HG03280 (cell line): Measurements from ENCODE around the gene AKAP9.
"Not testable (repeated sequence)": the region's sequence is repeated elsewhere in the genome, so short reads cannot be mapped to it uniquely, and the experiment has no call there.

Experiments
- ATAC-seq: cut with Tn5 transposase; IDR thresholded peaks from one replicate; pipeline ENCODE4 v1.9.1; 2021; ENCODE audit warnings: mild to moderate bottlenecking, moderate library complexity; ENCODE audit not compliant: unreplicated experiment

The AKAP9 gene

DNA sequence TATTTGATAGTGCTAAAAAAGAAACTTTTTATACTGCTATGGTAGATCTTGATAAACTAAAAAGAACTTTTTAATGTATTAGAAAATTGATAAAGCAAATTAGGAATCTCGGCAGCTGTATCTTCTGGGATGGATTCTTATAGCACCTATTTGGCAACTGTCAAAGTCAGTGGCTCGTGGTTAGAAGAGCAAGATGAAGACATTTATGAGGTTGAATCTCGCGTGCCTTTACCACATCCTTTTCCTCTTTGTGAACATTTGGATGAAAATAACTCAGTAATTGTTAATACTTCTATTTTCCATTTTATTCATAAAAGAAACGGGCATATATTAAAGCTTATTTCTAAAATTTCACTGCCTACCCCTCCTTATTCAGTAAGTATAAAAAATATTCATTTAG is 117.4 kb downstream of the AKAP9 start:
- no peak for ATAC-seq

DNA sequence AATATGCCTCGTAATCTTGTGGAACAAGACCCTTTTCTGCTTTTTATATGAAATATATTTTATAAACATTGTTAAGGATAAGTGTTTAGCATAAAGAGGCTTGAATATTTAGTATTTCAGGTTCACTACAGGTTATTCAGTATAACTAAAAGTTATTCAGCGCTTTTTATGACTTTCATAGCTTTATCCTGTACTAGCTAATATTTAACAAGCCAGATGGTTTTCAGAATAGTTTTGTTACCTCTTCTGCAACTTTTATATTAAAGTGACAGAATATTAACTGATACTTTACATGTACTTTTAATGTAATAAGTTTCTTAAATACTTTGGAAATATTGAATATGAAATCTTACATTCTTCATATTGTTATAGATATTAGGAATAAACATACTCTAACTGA is 118.2 kb downstream of the AKAP9 start:
- ATAC-seq, result no peak

DNA sequence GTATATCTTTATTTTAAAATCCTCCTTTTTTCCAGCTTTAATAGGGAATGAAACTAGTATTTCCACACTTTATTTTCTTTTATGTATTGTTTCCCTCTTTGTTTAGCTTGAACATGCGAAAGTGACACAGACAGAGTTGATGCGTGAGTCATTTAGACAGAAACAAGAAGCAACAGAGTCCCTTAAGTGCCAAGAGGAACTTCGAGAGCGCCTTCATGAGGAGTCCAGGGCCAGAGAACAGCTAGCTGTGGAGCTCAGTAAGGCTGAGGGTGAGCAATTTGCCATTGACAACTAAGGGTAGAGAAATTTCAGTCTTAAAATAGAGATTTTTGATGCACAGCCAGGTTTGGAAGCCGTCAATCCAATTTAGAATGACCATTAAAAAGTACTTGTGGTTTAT is 120.5 kb downstream of the AKAP9 start:
- no peak for ATAC-seq

DNA sequence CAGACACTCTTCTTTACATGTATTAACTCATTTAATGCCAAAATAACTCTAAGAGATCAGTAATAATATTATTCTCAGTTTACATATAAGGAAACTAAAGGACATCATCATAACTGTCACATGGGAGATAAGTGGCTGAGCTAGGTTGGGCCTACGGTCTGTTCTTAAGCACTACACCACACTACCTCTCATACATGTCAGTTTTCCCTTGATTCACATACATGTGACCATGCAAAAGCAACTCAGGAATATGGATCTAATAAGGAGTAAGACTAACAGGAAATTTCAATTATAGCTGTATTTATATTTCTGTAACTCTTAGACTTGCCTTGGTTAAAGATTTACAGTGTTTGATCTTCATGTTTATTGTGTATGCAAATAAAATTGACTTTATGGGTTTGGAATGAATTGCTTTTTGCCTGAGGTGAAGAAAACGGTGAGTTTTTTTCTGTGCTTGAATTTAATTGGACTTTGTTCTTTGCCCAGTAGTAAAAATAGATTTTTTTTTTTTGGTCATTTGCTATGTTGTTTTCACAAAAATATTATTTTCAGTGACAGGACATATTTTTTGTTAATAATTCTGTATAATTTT is 123.9 kb downstream of the AKAP9 start:
- ATAC-seq, result no peak

DNA sequence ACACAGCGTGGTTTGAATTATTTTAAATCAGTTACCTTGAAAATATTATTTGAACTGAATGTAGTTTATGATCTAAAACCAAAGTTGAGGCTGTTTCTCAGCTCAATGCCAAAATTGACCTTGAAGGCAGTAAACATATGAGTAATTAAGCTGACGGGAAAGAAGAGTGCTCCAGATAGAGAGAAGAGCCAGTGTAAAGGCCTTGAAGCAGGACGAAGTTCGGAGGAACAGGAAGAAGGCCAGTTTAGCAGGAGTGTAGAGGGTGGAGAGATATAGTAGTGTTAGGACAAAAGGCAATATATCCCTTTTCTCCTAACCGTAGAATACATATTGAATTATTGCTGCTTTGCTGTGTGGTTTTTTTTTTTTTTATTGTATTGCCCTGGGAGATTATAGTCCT is 130.4 kb downstream of the AKAP9 start:
- no peak for ATAC-seq

DNA sequence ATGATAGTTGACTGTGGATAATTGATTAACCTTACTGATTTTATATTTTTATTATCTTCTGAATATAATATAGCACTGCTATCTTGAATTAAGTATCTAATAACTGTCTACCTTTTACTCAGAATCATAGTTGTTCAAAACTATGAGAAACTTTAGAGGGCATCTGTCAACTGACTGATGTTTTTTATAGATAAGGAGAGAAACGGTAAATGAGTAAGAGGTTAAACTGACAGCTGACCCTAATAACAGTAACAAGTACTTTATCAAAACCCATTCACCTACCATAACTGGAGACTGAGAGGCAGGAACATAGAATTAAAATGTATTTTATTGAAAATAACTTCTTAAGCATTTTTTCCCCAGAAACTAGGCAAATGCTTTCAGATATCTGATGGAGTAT is 131.5 kb downstream of the AKAP9 start:
- ATAC-seq, result no peak

DNA sequence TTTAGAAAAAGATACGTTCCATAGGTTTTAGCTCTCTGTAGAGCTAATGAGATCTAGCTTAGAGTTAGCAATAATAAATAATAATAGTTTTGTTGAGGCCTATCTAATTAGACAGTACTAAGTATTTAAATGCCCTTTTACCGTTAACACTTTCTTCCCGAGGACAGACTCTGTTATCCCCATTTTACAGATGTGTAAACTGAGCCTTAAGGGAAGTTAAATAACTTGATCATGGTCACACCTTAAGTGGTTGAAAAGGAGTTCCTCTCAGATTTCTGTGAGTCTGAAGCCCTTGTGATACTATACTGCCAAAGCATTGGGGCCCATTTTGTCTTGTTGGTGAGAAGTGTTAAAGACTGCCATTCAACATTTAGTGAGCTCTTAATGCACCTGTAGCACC is 132.0 kb downstream of the AKAP9 start:
- no peak for ATAC-seq

DNA sequence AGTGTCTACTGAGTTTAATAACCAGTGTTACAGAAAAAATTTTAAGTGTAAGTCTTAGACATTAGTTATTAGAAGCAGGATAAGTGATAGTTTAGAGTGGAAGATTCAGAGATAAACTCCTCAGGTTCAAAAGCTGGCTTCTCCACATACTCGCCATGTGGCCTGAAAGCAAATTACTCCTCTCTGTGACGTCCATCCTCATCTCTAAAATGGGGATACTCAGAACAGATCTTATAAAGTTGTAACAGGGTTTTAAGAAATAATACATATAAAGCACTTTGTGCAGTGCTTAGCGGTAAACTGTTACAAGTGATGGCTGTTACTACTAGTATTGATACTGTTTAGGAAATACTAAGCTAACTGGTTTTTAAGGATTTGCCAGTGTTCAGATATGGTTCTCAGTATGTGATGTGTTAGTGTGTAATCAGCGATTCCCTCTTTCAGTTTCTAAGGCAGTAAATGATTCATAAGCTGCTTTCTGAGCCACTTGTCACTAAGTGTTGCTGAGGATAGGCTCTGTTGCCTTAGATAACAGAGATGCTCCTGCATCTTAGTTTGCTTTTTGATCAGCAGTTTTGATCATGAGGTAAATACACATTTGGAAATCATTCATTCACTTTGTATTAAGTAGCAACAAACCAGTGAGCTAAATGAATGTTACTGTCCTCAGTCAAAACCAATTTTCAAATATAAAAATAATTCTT is 134.9 kb downstream of the AKAP9 start:
- peak; percentile 85 for ATAC-seq

DNA sequence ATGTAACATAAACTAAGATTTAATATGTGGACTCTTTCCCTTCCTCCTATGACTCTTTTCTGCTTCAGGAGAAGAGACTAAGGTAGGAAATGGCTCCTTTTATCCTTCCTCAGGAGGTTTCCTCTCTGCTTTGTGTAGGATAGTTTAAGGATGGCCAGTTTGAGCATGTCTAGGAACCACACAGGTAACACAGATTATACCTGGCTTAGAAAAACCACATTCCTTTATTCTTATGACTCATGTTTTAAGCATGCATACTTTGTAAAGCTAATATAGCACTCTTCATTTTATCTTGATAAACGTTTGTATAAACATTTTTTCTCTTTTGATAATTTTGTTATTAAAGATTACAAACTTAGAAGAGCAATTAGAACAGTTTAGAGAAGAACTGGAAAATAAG is 135.8 kb downstream of the AKAP9 start:
- ATAC-seq, result no peak

DNA sequence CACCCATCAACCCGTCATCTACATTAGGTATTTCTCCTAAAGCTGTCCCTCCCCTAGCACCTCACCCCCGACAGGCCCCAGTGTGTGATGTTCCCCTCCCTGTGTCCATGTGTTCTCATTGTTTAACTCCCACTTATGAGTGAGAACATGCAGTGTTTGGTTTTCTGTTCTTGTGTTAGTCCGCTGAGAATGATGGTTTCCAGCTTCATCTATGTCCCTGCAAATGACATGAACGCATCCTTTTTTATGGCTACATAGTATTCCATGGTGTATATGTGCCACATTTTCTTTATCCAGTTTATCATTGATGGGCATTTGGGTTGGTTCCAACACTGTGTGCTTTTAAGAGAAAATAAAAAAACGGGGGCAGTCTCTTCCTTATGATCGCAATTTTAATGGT is 143.3 kb downstream of the AKAP9 start:
- ATAC-seq, result not testable (repeated sequence)

DNA sequence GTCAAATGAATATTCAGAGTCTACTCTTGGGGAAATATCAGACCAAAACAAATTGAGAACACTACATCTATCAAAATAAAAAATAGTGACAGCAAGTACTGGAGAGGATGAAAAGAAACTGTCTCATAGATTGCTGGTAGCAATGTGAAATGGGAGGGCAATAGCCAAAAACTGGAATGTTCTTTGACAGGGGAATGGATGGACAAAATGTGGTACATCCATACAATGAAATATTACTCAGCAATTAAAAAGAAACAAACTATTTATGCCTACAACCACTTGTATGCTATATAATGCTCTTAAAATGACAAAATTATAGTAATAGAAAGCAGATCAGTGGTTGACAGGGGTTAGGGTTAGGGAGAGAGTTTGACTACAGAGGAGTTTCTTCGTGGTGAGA is 147.6 kb downstream of the AKAP9 start:
- no peak for ATAC-seq

DNA sequence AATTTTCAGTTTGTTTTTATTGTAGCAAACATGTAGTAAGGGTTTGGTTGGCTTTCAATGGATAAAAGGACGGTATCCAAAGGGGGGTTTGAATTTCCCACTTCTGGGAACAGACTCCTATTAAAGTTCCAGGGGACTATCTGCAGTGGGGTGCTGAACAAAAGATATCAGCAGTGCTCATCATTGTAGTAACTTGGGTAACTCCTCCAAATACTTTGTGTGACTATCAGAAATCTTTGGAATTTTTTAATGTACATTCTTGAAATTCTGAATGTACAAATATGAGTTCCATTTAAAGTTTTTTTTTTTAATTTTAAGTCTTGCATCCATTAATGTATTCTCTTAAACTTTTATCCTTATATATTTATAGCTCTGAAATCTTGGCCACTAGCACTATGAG is 151.5 kb downstream of the AKAP9 start:
- no peak for ATAC-seq

DNA sequence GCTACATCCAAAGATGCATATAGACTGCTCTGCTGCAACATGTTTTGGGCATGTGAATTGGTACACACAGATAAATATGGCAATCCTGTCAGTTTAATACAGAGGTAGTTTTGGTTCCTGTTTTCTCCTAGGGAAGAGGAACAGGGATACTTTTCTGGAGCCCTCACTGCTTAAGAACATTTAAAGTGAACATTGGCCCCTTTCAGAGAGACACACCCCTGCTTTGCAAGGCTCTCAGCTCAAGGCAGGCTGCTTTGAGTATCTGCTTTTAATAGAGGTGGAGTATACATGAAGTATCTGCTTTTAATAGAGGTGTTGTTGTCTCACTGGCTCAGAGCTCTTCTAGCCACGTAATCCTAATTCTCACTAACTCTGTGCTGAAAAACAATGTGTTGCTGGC is 154.7 kb downstream of the AKAP9 start:
- ATAC-seq, result no peak

DNA sequence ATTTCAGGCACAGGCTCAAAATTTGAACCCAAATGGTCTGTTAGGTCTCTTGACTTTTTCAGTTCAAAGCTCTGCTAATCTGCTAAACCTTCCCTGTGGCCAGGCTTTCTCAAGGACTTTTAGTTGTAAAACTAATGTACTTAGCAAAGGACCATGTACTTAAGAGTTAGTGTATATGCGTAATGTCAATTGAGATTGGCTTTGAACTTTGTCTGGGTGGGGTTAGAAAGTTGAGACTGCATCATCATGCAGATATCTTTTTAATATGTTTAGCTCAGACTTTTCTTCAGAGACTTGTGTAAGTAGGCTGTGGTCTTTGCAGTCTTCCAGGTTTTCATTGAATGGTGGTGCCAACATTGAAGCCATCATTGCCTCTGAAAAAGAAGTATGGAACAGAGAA is 159.9 kb downstream of the AKAP9 start:
- ATAC-seq, result no peak

DNA sequence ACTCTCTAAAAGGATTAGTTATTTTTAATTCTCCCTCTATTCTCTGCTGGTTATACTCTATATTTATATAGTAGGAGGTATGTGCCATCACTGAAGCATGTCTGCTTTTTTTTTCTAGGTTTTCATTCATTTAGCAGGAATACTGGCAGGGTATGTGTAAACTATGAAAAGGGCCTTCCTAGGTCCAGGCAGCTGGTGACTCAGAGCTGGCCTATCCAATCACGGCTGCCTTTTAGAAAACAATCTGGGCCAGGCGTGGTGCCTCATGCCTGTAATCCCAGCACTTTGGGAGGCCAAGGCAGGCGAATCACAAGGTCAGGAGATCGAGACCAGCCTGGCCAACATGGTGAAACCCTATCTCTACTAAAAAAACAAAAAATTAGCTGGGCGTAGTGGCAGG is 162.2 kb downstream of the AKAP9 start:
- ATAC-seq, result not testable (repeated sequence)

DNA sequence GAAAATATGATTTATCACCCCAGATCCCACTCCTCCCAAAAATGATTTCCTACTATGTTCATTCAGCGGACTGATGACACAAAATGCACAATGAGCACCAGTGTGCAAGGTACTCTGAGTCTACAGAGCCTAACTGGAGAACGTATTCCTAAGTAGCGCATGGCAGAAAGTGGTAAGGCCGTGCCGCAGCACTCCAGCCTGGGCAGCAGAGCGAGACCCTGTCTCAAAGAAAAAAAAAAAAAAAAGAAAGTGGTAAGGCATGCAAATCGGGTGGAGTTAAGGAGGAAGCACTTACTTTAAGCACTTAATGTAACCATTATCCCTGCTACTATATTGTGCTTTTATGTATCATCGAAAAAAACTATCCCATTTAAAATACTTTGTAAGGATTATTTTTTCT is 168.2 kb downstream of the AKAP9 start:
- no peak for ATAC-seq

DNA sequence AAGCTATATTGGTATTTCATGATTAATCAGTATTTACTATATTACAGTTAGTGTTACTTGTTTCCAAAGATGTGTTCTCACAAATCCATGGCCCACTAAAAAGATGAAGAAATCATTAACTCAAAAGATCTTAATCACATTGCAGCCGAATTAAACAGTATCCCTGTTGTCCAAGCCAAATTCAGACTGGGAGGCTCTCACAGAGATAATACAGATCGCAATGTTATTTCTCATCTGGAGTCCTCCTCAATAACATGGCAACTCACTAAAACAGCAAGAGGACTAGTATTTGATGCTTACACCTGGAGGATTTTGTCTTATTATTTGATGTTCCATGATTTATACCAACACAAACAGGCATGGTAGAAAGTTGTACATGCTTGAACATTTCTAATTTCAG is 170.2 kb downstream of the AKAP9 start:
- no peak for ATAC-seq

DNA sequence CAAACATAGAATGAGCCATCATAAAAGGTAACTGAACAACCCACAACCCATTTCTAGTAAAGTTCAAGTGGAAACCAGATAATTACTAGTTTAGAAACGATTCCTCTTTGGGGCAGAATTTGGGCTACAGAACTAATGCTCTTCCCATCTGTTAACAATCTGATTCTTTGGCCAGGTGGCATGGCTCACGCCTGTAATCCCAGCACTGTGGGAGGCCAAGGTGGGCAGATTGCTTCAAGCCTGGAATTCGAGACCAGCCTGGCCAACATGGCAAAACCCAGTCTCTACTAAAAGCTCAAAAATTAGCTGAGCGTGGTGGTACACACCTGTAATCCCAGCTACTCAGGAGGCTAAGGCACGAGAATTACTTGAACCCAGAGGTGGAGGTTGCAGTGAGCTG is 175.2 kb downstream of the AKAP9 start:
- ATAC-seq, result no peak

DNA sequence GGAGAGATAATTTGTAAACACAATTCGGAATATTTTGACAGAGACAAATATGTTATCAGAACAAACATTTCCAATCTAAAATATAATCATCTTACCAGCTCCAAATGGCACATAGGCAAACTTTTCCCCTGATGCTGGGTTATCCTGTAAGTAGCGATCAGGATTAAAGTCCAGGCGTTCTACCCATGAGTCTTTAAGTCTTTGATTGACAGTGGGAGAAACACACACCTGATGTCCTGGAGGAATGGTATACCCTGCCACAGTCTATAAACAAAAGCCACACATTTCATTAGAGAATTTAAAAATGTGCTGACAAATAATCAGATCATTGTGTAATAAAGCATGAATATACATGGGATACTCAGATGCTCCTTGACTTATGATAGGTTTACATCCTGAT is 176.3 kb downstream of the AKAP9 start:
- ATAC-seq, result no peak

DNA sequence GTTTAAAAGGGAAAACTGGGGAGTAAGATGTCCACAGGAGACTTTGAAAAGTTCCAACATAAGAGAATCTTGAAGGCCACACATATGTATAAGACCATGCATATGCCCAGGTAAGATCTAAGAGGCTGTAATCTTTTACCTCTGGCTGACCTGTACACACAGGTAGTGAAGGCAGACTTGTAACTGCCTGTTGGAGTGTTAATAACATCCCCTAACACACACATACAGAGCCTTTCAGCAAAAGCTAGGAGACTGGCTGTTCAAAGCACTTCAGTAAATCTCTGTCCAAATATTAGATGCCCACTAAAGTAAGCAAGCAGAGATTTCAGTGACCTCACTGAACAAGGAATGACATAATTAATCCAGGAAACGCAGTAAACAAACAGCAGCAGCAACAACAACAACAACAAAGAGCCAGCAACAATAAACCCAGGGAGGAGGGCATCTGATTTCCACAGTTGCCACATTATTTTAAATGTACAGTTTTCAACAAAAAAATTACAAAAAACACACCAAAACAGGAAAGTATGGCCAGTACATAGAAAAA is 178.6 kb downstream of the AKAP9 start:
- no peak for ATAC-seq

DNA sequence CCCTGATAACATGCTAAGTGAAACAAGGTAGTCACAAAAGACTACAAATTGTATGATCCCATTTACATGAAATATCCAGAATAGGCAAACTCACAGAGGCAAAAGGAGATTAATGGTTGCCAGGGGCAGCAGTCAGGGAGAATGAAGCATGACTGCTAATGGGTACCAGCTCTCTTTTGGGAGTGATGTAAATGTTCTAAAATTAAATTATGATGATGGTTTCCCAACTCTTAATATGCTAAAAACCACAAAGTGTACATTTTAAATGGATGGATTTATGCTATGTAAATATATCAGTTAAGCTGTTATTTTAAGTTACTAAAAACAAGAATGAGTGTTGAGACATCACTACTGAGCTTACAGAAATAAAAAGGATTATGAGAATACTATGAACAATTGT is 181.0 kb downstream of the AKAP9 start:
- no peak for ATAC-seq

DNA sequence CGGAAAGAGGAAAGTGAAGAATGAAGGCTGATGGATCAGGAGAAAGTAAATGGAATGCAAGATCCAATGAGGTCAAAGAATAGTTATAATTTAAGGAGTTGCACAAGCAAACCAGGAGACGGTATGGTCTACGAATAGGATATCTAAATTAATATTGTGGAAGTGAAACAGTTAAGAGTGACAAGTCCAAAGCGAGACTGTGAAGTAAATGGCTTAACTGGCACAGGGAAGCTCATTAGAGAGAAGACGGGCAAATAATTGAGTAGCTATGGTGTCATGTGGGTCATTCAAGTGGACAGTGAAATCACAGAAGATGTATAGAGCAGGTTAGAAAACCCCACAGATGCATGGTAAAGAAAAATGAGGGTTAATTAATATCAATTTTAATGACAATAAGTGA is 190.4 kb downstream of the AKAP9 start:
- ATAC-seq, result no peak
